OCI-LY1 (cell line): ENCODE results near the gene ARHGEF5.

Source experiments
- H2AFZ ChIP-seq: fragments of 200-600 bp; sonication (generic), shearing (Covaris generic); 2 replicates; pipeline ENCODE4 v1.6.0; 2014; ENCODE audit warnings: antibody characterized with exemption, mild to moderate bottlenecking, low read length
- H3F3A ChIP-seq: fragments of 200-600 bp; sonication (generic), shearing (Covaris generic); 2 replicates; pipeline ENCODE4 v1.6.0; 2014; ENCODE audit warnings: mild to moderate bottlenecking, antibody characterized with exemption, low read length, moderate library complexity; ENCODE audit not compliant: insufficient read depth
- H3K27ac ChIP-seq: fragments of 200-600 bp; sonication (generic); 2 replicates; pipeline ENCODE4 v1.5.1; 2014; ENCODE audit warnings: low read length, mixed run types, mild to moderate bottlenecking, low read depth; ENCODE audit not compliant: poor library complexity, severe bottlenecking
- H3K27me3 ChIP-seq: fragments of 200-600 bp; sonication (generic); 2 replicates; pipeline ENCODE4 v1.6.0; 2014; ENCODE audit warnings: antibody characterized with exemption, mild to moderate bottlenecking, low read length, moderate library complexity; ENCODE audit not compliant: insufficient read depth
- H3K36me3 ChIP-seq: fragments of 200-600 bp; sonication (generic); 2 replicates; pipeline ENCODE4 v1.6.1; 2014; ENCODE audit warnings: mild to moderate bottlenecking, antibody characterized with exemption, low read length, moderate library complexity, mixed read lengths; ENCODE audit not compliant: insufficient read depth
- H3K4me1 ChIP-seq: fragments of 200-600 bp; sonication (generic); 2 replicates; pipeline ENCODE4 v1.5.1; 2014; ENCODE audit warnings: mild to moderate bottlenecking, low read length, moderate library complexity; ENCODE audit not compliant: insufficient read depth, severe bottlenecking
- H3K4me2 ChIP-seq: fragments of 200-600 bp; sonication (generic), shearing (Covaris generic); 2 replicates; pipeline ENCODE4 v1.6.1; 2014; ENCODE audit warnings: low read length
- H3K4me3 ChIP-seq: fragments of 200-600 bp; sonication (generic); 2 replicates; pipeline ENCODE4 v1.5.1; 2014; ENCODE audit warnings: low read length, low read depth, mild to moderate bottlenecking, mixed read lengths; ENCODE audit not compliant: poor library complexity, severe bottlenecking
- H3K79me2 ChIP-seq: fragments of 200-600 bp; shearing (Covaris generic); 2 replicates; pipeline ENCODE4 v1.6.1; 2016; ENCODE audit warnings: mixed run types, low read length, mixed read lengths; ENCODE audit not compliant: insufficient read depth
- H3K9ac ChIP-seq: fragments of 200-600 bp; sonication (generic), shearing (Covaris generic); 2 replicates; pipeline ENCODE4 v1.6.1; 2014; ENCODE audit warnings: mild to moderate bottlenecking, low read length, mixed read lengths
- H3K9me2 ChIP-seq: fragments of 200-600 bp; sonication (generic), shearing (Covaris generic); 2 replicates; pipeline ENCODE4 v1.6.1; 2014; ENCODE audit warnings: low read depth, mild to moderate bottlenecking, low read length, mixed read lengths
- H3K9me3 ChIP-seq: fragments of 200-600 bp; shearing (Covaris generic); 2 replicates; pipeline ENCODE4 v1.6.1; 2014; ENCODE audit warnings: low read length, mixed read lengths
- H4K20me1 ChIP-seq: fragments of 200-600 bp; sonication (generic), shearing (Covaris generic); 2 replicates; pipeline ENCODE4 v1.6.0; 2016; ENCODE audit warnings: mild to moderate bottlenecking, low read length; ENCODE audit not compliant: insufficient read depth
- CTCF ChIP-seq: fragments of 200-600 bp; sonication (generic), shearing (Covaris generic); IDR thresholded peaks from 2 replicates; pipeline ENCODE4 v1.5.1; 2017; ENCODE audit warnings: mild to moderate bottlenecking, antibody characterized with exemption, low read length, moderate library complexity, mixed read lengths
- EZH2 ChIP-seq: fragments of 200-600 bp; sonication (generic), shearing (Covaris generic); IDR thresholded peaks from 2 replicates; pipeline ENCODE4 v1.8.0; 2017; ENCODE audit warnings: borderline replicate concordance, mixed run types, mild to moderate bottlenecking, antibody characterized with exemption, low read length, moderate library complexity, mixed read lengths

ARHGEF5 gene

GRCh38 chr7:144403102-144403501, 47.9 kb downstream of the ARHGEF5 start:
- Histone ChIP-seq H2AFZ (no peak overlapping the region), H3K4me3 (no peak overlapping the region), H3K79me2 (no peaks in the 10 kb centered on the region), H3K27ac (no peak overlapping the region), H3K4me2 (no peak overlapping the region), H3K9me3 (no peaks in the 10 kb centered on the region), H4K20me1 (no peaks in the 10 kb centered on the region), H3K9me2 (no peaks in the 10 kb centered on the region), H3F3A (no peaks in the 10 kb centered on the region), H3K27me3 (no peaks in the 10 kb centered on the region; the same call in 1 of the 2 replicates), H3K36me3 (no peaks in the 10 kb centered on the region), H3K9ac (no peak overlapping the region), H3K4me1 (no peaks in the 10 kb centered on the region)
- TF ChIP-seq CTCF = no peak
- no peak for TF ChIP-seq EZH2

- Histone ChIP-seq H3K9me3 (no peaks in the 10 kb centered on the region), H3F3A (no peaks in the 10 kb centered on the region)
Observed at GRCh38 chr7:144403649-144404061, 48.5 kb downstream of the ARHGEF5 start, which contains the start of gene NOBOX. TSS of gene NOBOX (minus strand) at chr7:144403693.

GRCh38 chr7:144404946-144405345, 49.7 kb downstream of the ARHGEF5 start:
- Histone ChIP-seq H3K36me3 (no peaks in the 10 kb centered on the region), H3K4me1 (no peaks in the 10 kb centered on the region), H3K9me2 (no peaks in the 10 kb centered on the region), H3K27me3 (no peaks in the 10 kb centered on the region; the same call in 1 of the 2 replicates), H3K27ac (no peak overlapping the region), H3K79me2 (no peaks in the 10 kb centered on the region), H3K4me3 (no peak overlapping the region), H2AFZ (no peak overlapping the region), H3F3A (no peaks in the 10 kb centered on the region), H3K9ac (no peak overlapping the region), H3K4me2 (no peak overlapping the region), H4K20me1 (no peaks in the 10 kb centered on the region), H3K9me3 (no peaks in the 10 kb centered on the region)
- TF ChIP-seq EZH2 (no peak), CTCF (no peak)

More at GRCh38 chr7:144403649-144404061, 48.5 kb downstream of the ARHGEF5 start, which contains the start of gene NOBOX:
- H3K9ac ChIP-seq = no peak within 1 kb of the TSS
- H3K4me3 ChIP-seq = no peak within 1 kb of the TSS
- H2AFZ ChIP-seq = no peak within 1 kb of the TSS
- no peaks in the 10 kb centered on the region for H3K36me3 ChIP-seq
- H3K27ac ChIP-seq = no peak within 1 kb of the TSS
- H3K9me2 ChIP-seq = no peaks in the 10 kb centered on the region
- H3K79me2 ChIP-seq = no peaks in the 10 kb centered on the region
- no peaks in the 10 kb centered on the region; the same call in 1 of the 2 replicates for H3K27me3 ChIP-seq
- H3K4me1 ChIP-seq = no peaks in the 10 kb centered on the region
- TF ChIP-seq EZH2 = no peak
- no peaks in the 10 kb centered on the region for H4K20me1 ChIP-seq
- H3K4me2 ChIP-seq = no peak within 1 kb of the TSS

- Histone ChIP-seq H3K27me3 (no peaks in the 10 kb centered on the region), H3K4me2 (no peak overlapping the region), H3K4me1 (no peaks in the 10 kb centered on the region), H3F3A (no peaks in the 10 kb centered on the region), H3K4me3 (no peak overlapping the region), H3K9me3 (no peaks in the 10 kb centered on the region), H4K20me1 (no peaks in the 10 kb centered on the region), H3K36me3 (no peaks in the 10 kb centered on the region), H3K9ac (no peak overlapping the region), H3K9me2 (no peaks in the 10 kb centered on the region), H3K79me2 (no peaks in the 10 kb centered on the region), H2AFZ (no peak overlapping the region), H3K27ac (no peak overlapping the region)
- TF ChIP-seq EZH2 = no peak
- no peak for TF ChIP-seq CTCF
Observed at GRCh38 chr7:144407266-144407931, 52.2 kb downstream of the ARHGEF5 start.
